Body of pancreas (tissue), 4 donors: ENCODE results near the gene SLC51A. TPM values are rescaled to one million over a fixed set of nuclear protein-coding genes. Genes with fewer than 3 reads are reported as not detected.

ENCODE experiments used
- ATAC-seq: fragments of 150-250 bp; one replicate; pipeline ENCODE4 v1.9.1; 2016
- DNase-seq, 4 donors: peaks; one replicate each; pipeline ENCODE4 v3.0.0-alpha.2; 2019
- H3K27ac ChIP-seq, 4 donors: fragments of 200-600 bp; sonication (generic); 1 replicate in 3 of 4; 2 replicates in 1 of 4; pipeline versions ENCODE4 v1.5.1 to v1.6.1; 2016 to 2019; ENCODE audit warnings: mild to moderate bottlenecking in 1 of 4, mixed read lengths in 1 of 4, moderate library complexity in 1 of 4
- H3K27me3 ChIP-seq, 2 donors: fragments of 200-600 bp; sonication (generic); one replicate each; pipeline ENCODE4 v1.6.0; 2016; ENCODE audit warnings: mild to moderate bottlenecking in 1 of 2
- H3K36me3 ChIP-seq, 2 donors: fragments of 200-600 bp; sonication (generic); replicated peaks in 1 of 2; 2 replicates each; pipeline ENCODE4 v1.5.1; 2016; ENCODE audit warnings: low read depth in 2 of 2; ENCODE audit not compliant: insufficient read depth in 1 of 2
- H3K4me1 ChIP-seq: fragments of 200-600 bp; sonication (generic); one replicate; pipeline ENCODE4 v1.6.0; 2016
- H3K4me3 ChIP-seq, 2 donors: fragments of 200-600 bp; sonication (generic); 1 replicate in 1 of 2; 2 replicates in 1 of 2; pipeline ENCODE4 v1.5.1; 2016 to 2019
- H3K9me3 ChIP-seq, 3 donors: fragments of 200-600 bp; sonication (generic); 1 replicate in 2 of 3; 2 replicates in 1 of 3; pipeline ENCODE4 v1.5.1; 2016
- POLR2A ChIP-seq, 3 donors: fragments of 450-650 bp; IDR thresholded peaks; one replicate each; pipeline ENCODE4 v1.6.1; 2016; ENCODE audit warnings: antibody characterized with exemption in 3 of 3, mild to moderate bottlenecking in 2 of 3
- WGBS, 2 donors: methylation state at CpG; one replicate each; pipeline ENCODE4 v1.1.5; 2017; 5-methylcytosine and 5-hydroxymethylcytosine counted together
- intact Hi-C: fragments of 100-400 bp; cut with DNase I; formaldehyde crosslinking; loops from one replicate; pipeline ENCODE4 v1.15.1; 2023
- total RNA-seq, 2 donors: library from RNA; depleted of rRNA; stranded (reverse); fragments of >200 nt; gene quantifications; one replicate each; pipeline ENCODE4 v1.1.0, GENCODE V29; 2016
- TF ChIP-seq, protein P1 (sequence below), 7 experiments: fragments of 450-650 bp in 4 of 7; fragments of 200-600 bp in 3 of 7; sonication (generic) in 3 of 7; IDR thresholded peaks; one replicate each; pipeline ENCODE4 v1.5.1; 2016 to 2019; ENCODE audit warnings: antibody characterized with exemption in 7 of 7

Gene SLC51A
- total RNA-seq, 2 donors from 2014 or later = 0.26 TPM; not detected in 1

DNA sequence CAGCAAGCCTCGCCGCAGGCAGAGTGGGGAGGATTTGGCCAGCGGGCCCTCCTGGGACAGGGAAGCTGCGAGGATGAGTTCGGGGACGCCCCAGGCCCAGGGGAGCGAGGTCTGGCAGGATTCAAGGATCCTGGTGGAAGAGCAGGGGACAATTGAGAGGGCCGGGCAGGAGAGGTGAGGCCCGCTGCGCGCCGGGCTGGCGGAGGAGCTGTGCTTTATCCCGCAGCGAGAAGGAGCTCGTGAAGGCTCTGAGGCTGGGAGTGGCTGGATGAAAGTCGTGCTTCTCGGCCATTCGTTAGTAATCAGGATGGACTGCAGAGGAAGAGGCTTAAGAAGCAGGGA, 3.6 kb downstream of the SLC51A start:
- Histone ChIP-seq H3K4me1 (peaks cover 15% of the 10 kb centered on the region), H3K27ac (no peak overlapping the region), H3K36me3 (no peaks in the 10 kb centered on the region), H3K9me3 (no peaks in the 10 kb centered on the region), H3K27me3 (no peaks in the 10 kb centered on the region), H3K4me3 (no peak overlapping the region)
- ATAC-seq (no peak), DNase-seq (no peak)
- no peak for TF ChIP-seq POLR2A (IDR thresholded peaks at IDR 0.05)
- TF ChIP-seq, protein P1, sequence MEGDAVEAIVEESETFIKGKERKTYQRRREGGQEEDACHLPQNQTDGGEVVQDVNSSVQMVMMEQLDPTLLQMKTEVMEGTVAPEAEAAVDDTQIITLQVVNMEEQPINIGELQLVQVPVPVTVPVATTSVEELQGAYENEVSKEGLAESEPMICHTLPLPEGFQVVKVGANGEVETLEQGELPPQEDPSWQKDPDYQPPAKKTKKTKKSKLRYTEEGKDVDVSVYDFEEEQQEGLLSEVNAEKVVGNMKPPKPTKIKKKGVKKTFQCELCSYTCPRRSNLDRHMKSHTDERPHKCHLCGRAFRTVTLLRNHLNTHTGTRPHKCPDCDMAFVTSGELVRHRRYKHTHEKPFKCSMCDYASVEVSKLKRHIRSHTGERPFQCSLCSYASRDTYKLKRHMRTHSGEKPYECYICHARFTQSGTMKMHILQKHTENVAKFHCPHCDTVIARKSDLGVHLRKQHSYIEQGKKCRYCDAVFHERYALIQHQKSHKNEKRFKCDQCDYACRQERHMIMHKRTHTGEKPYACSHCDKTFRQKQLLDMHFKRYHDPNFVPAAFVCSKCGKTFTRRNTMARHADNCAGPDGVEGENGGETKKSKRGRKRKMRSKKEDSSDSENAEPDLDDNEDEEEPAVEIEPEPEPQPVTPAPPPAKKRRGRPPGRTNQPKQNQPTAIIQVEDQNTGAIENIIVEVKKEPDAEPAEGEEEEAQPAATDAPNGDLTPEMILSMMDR (IDR thresholded peaks at IDR 0.05) = no peak
- 69 to 85% methylated on average over 16 to 18 of the region's 19 CpGs for WGBS, 2 donors
- intact Hi-C loops = no loop called here

DNA sequence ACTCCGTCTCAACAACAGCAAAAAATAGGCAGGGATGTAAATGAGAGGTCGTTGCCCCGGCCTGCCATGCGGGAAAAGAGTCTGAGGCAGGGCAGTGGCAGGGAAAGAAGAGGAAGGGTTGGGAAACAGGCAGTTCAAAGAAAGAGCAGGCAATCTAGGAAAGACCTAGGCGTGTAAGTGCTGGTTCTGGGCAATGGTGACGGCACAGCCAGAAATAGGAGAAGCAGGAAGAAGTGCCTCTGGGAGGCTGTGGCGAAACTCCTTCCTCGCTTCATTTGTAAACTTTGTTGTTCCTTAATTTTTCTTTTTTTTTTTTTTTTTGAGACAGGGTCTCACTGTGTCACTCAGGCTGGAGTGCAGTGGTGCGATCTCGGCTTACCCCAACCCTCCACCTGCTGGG, 4.3 kb downstream of the SLC51A start:
- 81 to 95% methylated on average over 10 of the region's 10 CpGs for WGBS, 2 donors
- intact Hi-C loops = no loop called here
- H3K27ac ChIP-seq = no peak overlapping the region
- no peak overlapping the region for H3K4me3 ChIP-seq
- no peak for TF ChIP-seq POLR2A (IDR thresholded peaks at IDR 0.05)
- TF ChIP-seq, protein P1 (IDR thresholded peaks at IDR 0.05) = no peak
- DNase-seq (peak in 1 of 4 donors; percentile 64), ATAC-seq (no peak)
- peaks cover 15% of the 10 kb centered on the region for H3K4me1 ChIP-seq
- no peaks in the 10 kb centered on the region for H3K36me3 ChIP-seq
- no peaks in the 10 kb centered on the region for H3K27me3 ChIP-seq
- H3K9me3 ChIP-seq = no peaks in the 10 kb centered on the region

DNA sequence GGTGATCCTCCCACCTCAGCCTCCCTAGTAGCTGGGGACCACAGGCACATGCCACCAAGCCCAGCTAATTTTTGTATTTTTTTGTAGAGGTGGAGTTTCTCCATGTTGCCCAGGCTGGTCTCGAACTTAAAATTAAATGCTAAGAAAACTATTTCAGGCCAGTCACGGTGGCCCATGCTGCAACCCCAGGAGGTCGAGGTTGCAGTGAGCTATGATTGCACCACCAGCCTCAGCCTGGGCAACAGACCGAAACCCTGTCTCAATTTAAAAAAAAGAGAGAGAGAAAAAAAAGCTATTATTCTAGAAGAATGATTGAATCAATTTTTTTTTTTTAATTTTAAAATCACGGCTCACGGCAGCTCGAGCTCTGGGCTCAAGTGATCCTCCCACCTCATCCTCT, 4.7 kb downstream of the SLC51A start:
- WGBS, 2 donors = 82 to 84% methylated on average over 7 of the region's 7 CpGs
- TF ChIP-seq, protein P1 (IDR thresholded peaks at IDR 0.05) = no peak
- no peak for TF ChIP-seq POLR2A (IDR thresholded peaks at IDR 0.05)
- Histone ChIP-seq H3K36me3 (no peaks in the 10 kb centered on the region), H3K27me3 (no peaks in the 10 kb centered on the region), H3K4me3 (no peak overlapping the region), H3K4me1 (peaks cover 14% of the 10 kb centered on the region), H3K27ac (no peak overlapping the region), H3K9me3 (no peaks in the 10 kb centered on the region)
- DNase-seq (no peak), ATAC-seq (no peak)
- intact Hi-C loops = no loop called here

DNA sequence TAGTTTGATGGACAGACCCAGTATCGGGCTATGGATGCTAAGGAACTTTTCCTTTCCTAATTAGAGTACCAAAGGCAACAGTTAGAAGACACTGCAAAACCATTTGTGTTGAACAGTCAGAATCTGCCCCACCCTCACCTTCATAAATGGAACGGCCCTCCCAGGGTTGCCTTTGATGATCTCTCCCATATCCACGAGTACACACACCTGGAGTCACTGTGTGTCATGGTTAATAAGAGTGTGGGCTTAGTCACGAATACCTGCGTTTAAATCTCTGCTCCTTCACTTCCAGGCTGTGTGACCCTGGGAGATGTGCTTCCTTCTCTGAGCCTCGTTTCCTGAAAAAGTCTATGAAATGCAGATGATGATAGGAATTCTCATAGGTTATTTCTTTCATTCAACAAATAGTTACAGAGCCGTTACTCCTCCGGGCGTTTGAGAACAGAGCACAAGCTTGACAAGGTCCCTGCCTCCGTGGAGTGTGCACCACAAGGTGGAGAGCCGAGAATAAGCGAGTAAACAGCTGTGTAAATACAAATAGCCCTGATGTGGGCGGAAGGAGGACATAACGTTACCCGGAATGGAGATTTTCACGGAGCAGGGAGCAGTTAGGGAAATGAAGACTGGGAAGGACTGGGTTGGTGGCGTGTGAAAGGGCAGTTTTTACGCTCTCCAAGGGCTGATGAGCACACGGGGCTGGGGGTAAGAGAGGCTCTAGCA, 6.7 kb downstream of the SLC51A start:
- Histone ChIP-seq H3K9me3 (no peaks in the 10 kb centered on the region), H3K4me3 (no peak overlapping the region), H3K36me3 (no peaks in the 10 kb centered on the region), H3K27me3 (no peaks in the 10 kb centered on the region), H3K27ac (no peak overlapping the region), H3K4me1 (peaks cover 12% of the 10 kb centered on the region)
- WGBS, 2 donors = 29 to 34% methylated on average over 19 of the region's 19 CpGs
- DNase-seq (peak in 1 of 4 donors; percentile 31), ATAC-seq (no peak)
- TF ChIP-seq, protein P1 (IDR thresholded peaks at IDR 0.05) = no peak
- no peak for TF ChIP-seq POLR2A (IDR thresholded peaks at IDR 0.05)
- intact Hi-C loops = no loop called here

DNA sequence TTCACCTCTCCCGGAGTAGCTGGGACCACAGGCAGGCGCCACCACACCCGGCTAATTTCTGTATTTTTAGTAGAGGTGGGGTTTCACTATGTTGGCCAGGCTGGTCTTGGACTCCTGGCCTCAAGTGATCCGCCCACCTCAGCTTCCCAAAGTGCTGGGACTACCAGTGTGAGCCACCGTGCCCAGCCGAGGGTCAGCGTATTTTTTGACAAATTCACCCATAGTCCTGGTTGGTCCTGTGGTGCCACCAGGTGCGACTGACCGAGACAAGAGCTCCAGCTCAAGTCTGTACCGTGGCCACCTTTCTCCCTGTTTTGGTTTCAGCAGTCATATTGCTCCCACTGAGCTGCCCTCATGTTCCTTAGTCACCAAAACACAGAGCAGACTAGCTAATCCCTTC, 8.8 kb downstream of the SLC51A start:
- Histone ChIP-seq H3K4me1 (peaks cover 15% of the 10 kb centered on the region), H3K27ac (no peak overlapping the region), H3K9me3 (no peaks in the 10 kb centered on the region), H3K36me3 (no peaks in the 10 kb centered on the region), H3K4me3 (no peak overlapping the region), H3K27me3 (no peaks in the 10 kb centered on the region)
- intact Hi-C loops = no loop called here
- ATAC-seq (no peak), DNase-seq (no peak)
- no peak for TF ChIP-seq POLR2A (IDR thresholded peaks at IDR 0.05)
- TF ChIP-seq, protein P1 (IDR thresholded peaks at IDR 0.05) = no peak
- 96 to 98% methylated on average over 9 to 10 of the region's 10 CpGs for WGBS, 2 donors
